Measurements from ENCODE around the gene NKAIN4.
"Not testable (repeated sequence)": the region's sequence is repeated elsewhere in the genome, so short reads cannot be mapped to it uniquely, and the experiment has no call there.

The NKAIN4 gene

GRCh38 chr20:63255931-63256704 is 1.9 kb upstream of the NKAIN4 start:
- no peak for DNase-seq (ENCODE audit: low read depth)

- no peak for DNase-seq (ENCODE audit: low read depth)
Observed at GRCh38 chr20:63254606-63255384, 532 bp upstream of the NKAIN4 start.

GRCh38 chr20:63253438-63254231 is 628 bp downstream of the NKAIN4 start:
- no peak for DNase-seq (ENCODE audit: low read depth)

GRCh38 chr20:63253065-63253437 is 1.2 kb downstream of the NKAIN4 start:
- DNase-seq (ENCODE audit: low read depth), result no peak

GRCh38 chr20:63252284-63252711 is 2.0 kb downstream of the NKAIN4 start:
- no peak for DNase-seq (ENCODE audit: low read depth)

- DNase-seq (ENCODE audit: low read depth), result not testable (repeated sequence)
Observed at GRCh38 chr20:63251350-63251749, 2.9 kb downstream of the NKAIN4 start.

GRCh38 chr20:63249891-63250290 is 4.4 kb downstream of the NKAIN4 start:
- DNase-seq (ENCODE audit: low read depth), result no peak

GRCh38 chr20:63248835-63249591 is 5.2 kb downstream of the NKAIN4 start:
- DNase-seq (ENCODE audit: low read depth), result no peak

- DNase-seq (ENCODE audit: low read depth), result no peak
Observed at GRCh38 chr20:63247671-63248228, 6.5 kb downstream of the NKAIN4 start.

GRCh38 chr20:63246490-63247288 is 7.6 kb downstream of the NKAIN4 start:
- no peak for DNase-seq (ENCODE audit: low read depth)

- DNase-seq (ENCODE audit: low read depth), result no peak
Observed at GRCh38 chr20:63244468-63244867, 9.8 kb downstream of the NKAIN4 start.

GRCh38 chr20:63243604-63244247 is 10.5 kb downstream of the NKAIN4 start:
- no peak for DNase-seq (ENCODE audit: low read depth)

GRCh38 chr20:63242736-63243135 is 11.5 kb downstream of the NKAIN4 start:
- DNase-seq (ENCODE audit: low read depth), result no peak

GRCh38 chr20:63241272-63241671 is 13.0 kb downstream of the NKAIN4 start:
- no peak for DNase-seq (ENCODE audit: low read depth)

- no peak for DNase-seq (ENCODE audit: low read depth)
Observed at GRCh38 chr20:63240004-63240403, 14.3 kb downstream of the NKAIN4 start.

GRCh38 chr20:63239431-63239830 is 14.8 kb downstream of the NKAIN4 start:
- no peak for DNase-seq (ENCODE audit: low read depth)

GRCh38 chr20:63238514-63239125 is 15.6 kb downstream of the NKAIN4 start:
- DNase-seq (ENCODE audit: low read depth), result no peak

GRCh38 chr20:63238031-63238430 is 16.2 kb downstream of the NKAIN4 start:
- DNase-seq (ENCODE audit: low read depth), result no peak

- DNase-seq (ENCODE audit: low read depth), result no peak
Observed at GRCh38 chr20:63236116-63236837, 18.0 kb downstream of the NKAIN4 start.

All from activated gamma-delta T cell treated with anti-CD3 and anti-CD28 coated beads, Interleukin-2, amount 50 U/mL, for 16 hours (primary cell).